HG02759 (cell line): ENCODE measurements around the gene ADAM10.

Experiments used
- ATAC-seq: cut with Tn5 transposase; IDR thresholded peaks from one replicate; pipeline ENCODE4 v1.9.1; 2021; ENCODE audit warnings: mild to moderate bottlenecking, moderate library complexity; ENCODE audit not compliant: unreplicated experiment

ADAM10 gene

GRCh38 chr15:58760385-58761009, 11.0 kb upstream of the ADAM10 start:
- ATAC-seq = no peak

- no peak for ATAC-seq
Observed at GRCh38 chr15:58758141-58758540, 8.6 kb upstream of the ADAM10 start.

GRCh38 chr15:58755956-58756355, 6.4 kb upstream of the ADAM10 start:
- no peak for ATAC-seq

- no peak for ATAC-seq
Observed at GRCh38 chr15:58755350-58755749, 5.8 kb upstream of the ADAM10 start.

GRCh38 chr15:58752716-58753115, 3.2 kb upstream of the ADAM10 start:
- ATAC-seq = no peak

- ATAC-seq = peak; percentile 36
Observed at GRCh38 chr15:58748852-58749531, 515 bp downstream of the ADAM10 start.

- ATAC-seq = no peak
Observed at GRCh38 chr15:58748040-58748851, 1.3 kb downstream of the ADAM10 start.

GRCh38 chr15:58746174-58746573, 3.3 kb downstream of the ADAM10 start:
- ATAC-seq = no peak

GRCh38 chr15:58742819-58743502, 6.5 kb downstream of the ADAM10 start:
- ATAC-seq = no peak

- ATAC-seq = no peak
Observed at GRCh38 chr15:58742022-58742813, 7.3 kb downstream of the ADAM10 start.

- ATAC-seq = no peak
Observed at GRCh38 chr15:58741032-58741431, 8.5 kb downstream of the ADAM10 start.

- ATAC-seq = no peak
Observed at GRCh38 chr15:58740436-58740835, 9.1 kb downstream of the ADAM10 start.

- ATAC-seq = no peak
Observed at GRCh38 chr15:58738046-58738707, 11.3 kb downstream of the ADAM10 start.

GRCh38 chr15:58737298-58737697, 12.2 kb downstream of the ADAM10 start:
- ATAC-seq = no peak

GRCh38 chr15:58736018-58736643, 13.4 kb downstream of the ADAM10 start:
- no peak for ATAC-seq

GRCh38 chr15:58734859-58735258, 14.6 kb downstream of the ADAM10 start:
- no peak for ATAC-seq

- ATAC-seq = no peak
Observed at GRCh38 chr15:58732625-58733363, 16.7 kb downstream of the ADAM10 start.

- no peak for ATAC-seq
Observed at GRCh38 chr15:58731756-58732535, 17.6 kb downstream of the ADAM10 start.
